Heart right ventricle (tissue), 16 donors: ENCODE data around the gene MINDY4. TPM values are rescaled to one million over a fixed set of nuclear protein-coding genes. Genes with fewer than 3 reads are reported as not detected.

Experiments
- ATAC-seq, 8 donors: fragments of 200-7000 bp; cut with Tn5 transposase; one replicate each; pipeline ENCODE4 v1.9.1; 2020; ENCODE audit warnings: mild to moderate bottlenecking in 8 of 8, moderate library complexity in 8 of 8, moderate number of reproducible peaks in 1 of 8
- DNase-seq, 2 donors: peaks; one replicate each; pipeline ENCODE4 v3.0.0-alpha.2; 2020
- H3K27ac ChIP-seq, 10 donors: fragments of 200-600 bp; sonication (generic) in 2 of 10; one replicate each; pipeline versions ENCODE4 v1.5.0 to v1.8.0; 2020 to 2022; ENCODE audit warnings: mild to moderate bottlenecking in 3 of 10
- H3K27me3 ChIP-seq, 7 donors: fragments of 200-600 bp; one replicate each; pipeline ENCODE4 v1.8.0; 2021 to 2022; ENCODE audit warnings: mild to moderate bottlenecking in 2 of 7
- H3K36me3 ChIP-seq, 9 donors: fragments of 200-600 bp; sonication (generic) in 1 of 9; one replicate each; pipeline versions ENCODE4 v1.5.0 to v1.8.0; 2020 to 2022; ENCODE audit warnings: mild to moderate bottlenecking in 2 of 9
- H3K4me1 ChIP-seq, 9 donors: fragments of 200-600 bp; sonication (generic) in 1 of 9; one replicate each; pipeline versions ENCODE4 v1.5.0 to v1.8.0; 2020 to 2022; ENCODE audit warnings: mild to moderate bottlenecking in 4 of 9
- H3K4me3 ChIP-seq, 10 donors: fragments of 200-600 bp; sonication (generic) in 2 of 10; one replicate each; pipeline versions ENCODE4 v1.5.0 to v1.8.0; 2020 to 2022; ENCODE audit warnings: mild to moderate bottlenecking in 7 of 10, moderate library complexity in 2 of 10
- H3K9me3 ChIP-seq, 11 donors: fragments of 200-600 bp in 10 of 11; sonication (generic) in 2 of 11; one replicate each; pipeline versions ENCODE4 v1.5.0 to v1.8.0; 2013 to 2022; ENCODE audit warnings: mild to moderate bottlenecking in 2 of 11, control low read depth in 1 of 11, moderate library complexity in 1 of 11
- WGBS, 2 donors: extraction: QIAGEN DNeasy Blood & Tissue Kit; methylation state at CpG; one replicate each; pipeline ENCODE4 v1.1.7; 2013; ENCODE audit warnings: inconsistent platforms in 1 of 2; 5-methylcytosine and 5-hydroxymethylcytosine counted together
- intact Hi-C, 10 donors: fragments of 100-400 bp; cut with DNase I; formaldehyde crosslinking; loops; one replicate each; pipeline versions ENCODE4 v1.11.1 to v1.14.2; 2022
- polyA plus RNA-seq, 2 donors: library from polyadenylated mRNA; stranded (reverse); fragments of 200-250 nt; gene quantifications; one replicate each; pipeline ENCODE4 v1.2.3, GENCODE V29; 2013
- total RNA-seq, 10 donors: library from RNA; stranded (reverse); fragmentation: NEBNext Ultra II Directional in 3 of 10; extraction: Animal tissue kit (Norgen Biotek cat#: 25700) in 3 of 10; gene quantifications; one replicate each; pipeline versions ENCODE4 v1.2.1 to v1.2.4, GENCODE V29; 2021 to 2023
- TF ChIP-seq, protein P1 (sequence below), 9 donors: fragments of 200-600 bp; sonication (generic) in 2 of 9; IDR thresholded peaks; one replicate each; pipeline versions ENCODE4 v1.5.0 to v1.8.0; 2021 to 2022; ENCODE audit warnings: antibody characterized with exemption in 9 of 9, mild to moderate bottlenecking in 5 of 9, moderate library complexity in 1 of 9
- donor health status: Arrhythmogenic right ventricular cardiomyopathy.
- donor health status: ischemic (EF 13 %, LVEDD 7.1; RV severe dilation, severe dysfunction).
- donor health status: healthy with polysubstance abuse.
- donor health status: DM: no; HTN: yes; CAD: no.
- donor health status: DM: no; HTN: no; CAD: no.
- donor health status: ischemic (EF 25% LVEDD 6.9; RV normal size, moderate dysfunction).
- donor health status: ischemic (EF 25% LVEDD 5.7; RV mildly dilated, moderate dysfunction).
- donor health status: healthy.
- donor health status: DM: yes; HTN: yes; CAD: no.
- donor health status: Ischemic cardiomyopathy.
- donor health status: ischemic (EF 35%, LVEDD 5.7; RV mildly dilated, moderate dysfunction).
- donor health status: nonischemic (EF 11% LVEDD 7.7; RV severe dilation, severe dysfunction).
- donor health status: DM: yes; HTN: yes; CAD: no.
- donor health status: PGD.
- donor health status: ischemic (EF 29% LVEDD 5.4; RV normal size, mild dysfunction).
- donor health status: nonischemic (EF 23%, LVEDD 6.1; RV moderate dilation, normal function).

Gene MINDY4
- total and polyA plus RNA-seq, 12 donors: 1.9 to 5.4 (median 2.8) TPM

- ATAC-seq: no peak
- Histone ChIP-seq H3K27ac (peak overlapping the region in 1 of 10 donors; percentile 56), H3K4me1 (no peaks in the 10 kb centered on the region), H3K9me3 (no peaks in the 10 kb centered on the region), H3K4me3 (peak overlapping the region in 1 of 10 donors; percentile 29), H3K36me3 (no peaks in the 10 kb centered on the region), H3K27me3 (peaks cover 0 to 2% (median 0%) of the 10 kb centered on the region in 7 donors)
- TF ChIP-seq, protein P1, sequence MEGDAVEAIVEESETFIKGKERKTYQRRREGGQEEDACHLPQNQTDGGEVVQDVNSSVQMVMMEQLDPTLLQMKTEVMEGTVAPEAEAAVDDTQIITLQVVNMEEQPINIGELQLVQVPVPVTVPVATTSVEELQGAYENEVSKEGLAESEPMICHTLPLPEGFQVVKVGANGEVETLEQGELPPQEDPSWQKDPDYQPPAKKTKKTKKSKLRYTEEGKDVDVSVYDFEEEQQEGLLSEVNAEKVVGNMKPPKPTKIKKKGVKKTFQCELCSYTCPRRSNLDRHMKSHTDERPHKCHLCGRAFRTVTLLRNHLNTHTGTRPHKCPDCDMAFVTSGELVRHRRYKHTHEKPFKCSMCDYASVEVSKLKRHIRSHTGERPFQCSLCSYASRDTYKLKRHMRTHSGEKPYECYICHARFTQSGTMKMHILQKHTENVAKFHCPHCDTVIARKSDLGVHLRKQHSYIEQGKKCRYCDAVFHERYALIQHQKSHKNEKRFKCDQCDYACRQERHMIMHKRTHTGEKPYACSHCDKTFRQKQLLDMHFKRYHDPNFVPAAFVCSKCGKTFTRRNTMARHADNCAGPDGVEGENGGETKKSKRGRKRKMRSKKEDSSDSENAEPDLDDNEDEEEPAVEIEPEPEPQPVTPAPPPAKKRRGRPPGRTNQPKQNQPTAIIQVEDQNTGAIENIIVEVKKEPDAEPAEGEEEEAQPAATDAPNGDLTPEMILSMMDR (IDR thresholded peaks at IDR 0.05): no peak
- WGBS, 2 donors: 96 to 98% methylated on average over 7 of the region's 7 CpGs
- no peak for DNase-seq
- intact Hi-C loops: no loop called here
Measured at GRCh38 chr7:30726296-30727006, 44.8 kb upstream of the MINDY4 start.

- DNase-seq (no peak), ATAC-seq (peak in 1 of 8 donors; percentile 39)
- WGBS, 2 donors: 72 to 73% methylated on average over 8 of the region's 8 CpGs
- Histone ChIP-seq H3K4me1 (no peaks in the 10 kb centered on the region), H3K4me3 (peak overlapping the region in 1 of 10 donors; percentile 29), H3K36me3 (no peaks in the 10 kb centered on the region), H3K27ac (peak overlapping the region in 1 of 10 donors; percentile 56), H3K27me3 (peaks cover 0 to 5% (median 0%) of the 10 kb centered on the region in 7 donors), H3K9me3 (no peaks in the 10 kb centered on the region)
- TF ChIP-seq, protein P1 (IDR thresholded peaks at IDR 0.05): no peak
- intact Hi-C loops: no loop called here
Measured at GRCh38 chr7:30727061-30727945, 43.9 kb upstream of the MINDY4 start.

GRCh38 chr7:30728591-30729100, 42.6 kb upstream of the MINDY4 start:
- H3K36me3 ChIP-seq: no peaks in the 10 kb centered on the region
- intact Hi-C loops: no loop called here
- no peaks in the 10 kb centered on the region for H3K9me3 ChIP-seq
- peaks cover 0 to 5% (median 0%) of the 10 kb centered on the region in 7 donors for H3K27me3 ChIP-seq
- H3K27ac ChIP-seq: no peak overlapping the region
- ATAC-seq: no peak
- TF ChIP-seq, protein P1 (IDR thresholded peaks at IDR 0.05): no peak
- WGBS, 2 donors: 78% methylated on average over 6 of the region's 6 CpGs
- no peak for DNase-seq
- H3K4me3 ChIP-seq: no peak overlapping the region
- H3K4me1 ChIP-seq: no peaks in the 10 kb centered on the region

- no peak overlapping the region for H3K4me3 ChIP-seq
- no peaks in the 10 kb centered on the region for H3K4me1 ChIP-seq
- intact Hi-C loops: loop anchor here in 4 of 10 donors (10.0 kb wide), 1 partner anchor 105 kb away; no protein-coding TSS in a partner anchor
- H3K27ac ChIP-seq: no peak overlapping the region
- ATAC-seq: peak in 4 of 8 donors; percentile 31 to 56 (median 33)
- TF ChIP-seq, protein P1 (IDR thresholded peaks at IDR 0.05): no peak
- no peaks in the 10 kb centered on the region for H3K9me3 ChIP-seq
- no peak for DNase-seq
- H3K27me3 ChIP-seq: peaks cover 0 to 5% (median 0%) of the 10 kb centered on the region in 7 donors
- 51 to 53% methylated on average over 2 of the region's 2 CpGs for WGBS, 2 donors
- H3K36me3 ChIP-seq: no peaks in the 10 kb centered on the region
Measured at GRCh38 chr7:30729642-30730041, 41.6 kb upstream of the MINDY4 start.
